A549 (cell line): ENCODE measurements around the gene DEDD2. TPM values are rescaled to one million over a fixed set of nuclear protein-coding genes. Genes with fewer than 3 reads are reported as not detected.

Experiments used
- ATAC-seq, 2 experiments: fragments of 200-7000 bp in 1 of 2; fragments of >200 bp in 1 of 2; cut with Nextera tagmentation in 1 of 2; cut with Tn5 transposase in 1 of 2; 3 replicates each; pipeline versions ENCODE4 v1.8.0 to v1.9.1; 2018 to 2020; ENCODE audit warnings: mild to moderate bottlenecking in 1 of 2, moderate library complexity in 1 of 2
- CTCF ChIA-PET: fragments of 300-600 bp; sonication (Branson Sonifier 250); formaldehyde crosslinking; extraction: SDS; loops from one replicate; lab custom pipeline; 2021; ENCODE audit warnings: antibody characterized with exemption, inconsistent platforms; lab: Yijun Ruan, JAX
- POLR2A ChIA-PET: fragments of 350-600 bp; formaldehyde crosslinking; extraction: SDS; loops from one replicate; lab custom pipeline; 2021; ENCODE audit warnings: antibody characterized with exemption, inconsistent platforms; lab: Yijun Ruan, JAX
- DNase-seq, 2 experiments: peaks; one replicate each; pipeline versions ENCODE4 v3.0.0 to v3.0.0-alpha.2; 2011 to 2016; ENCODE audit warnings: low read depth in 1 of 2, low spot score in 1 of 2
- FAIRE-seq: peaks from 2 replicates; lab custom pipeline; 2011; peaks lifted over from hg19 to GRCh38; lab: Jason Lieb, UNC
- H3K27ac ChIP-seq, 2 experiments: fragments of >200 bp; sonication (Bioruptor Twin); formaldehyde crosslinking; 3 replicates each; pipeline ENCODE4 v1.5.1; 2016 to 2017
- H3K4me1 ChIP-seq: fragments of >200 bp; sonication (Bioruptor Twin); formaldehyde crosslinking; 3 replicates; pipeline ENCODE4 v1.6.1; 2016
- H3K4me2 ChIP-seq: fragments of >200 bp; sonication (Bioruptor Twin); formaldehyde crosslinking; 3 replicates; pipeline ENCODE4 v1.6.1; 2016
- H3K4me3 ChIP-seq: fragments of >200 bp; sonication (Bioruptor Twin); formaldehyde crosslinking; 3 replicates; pipeline ENCODE4 v1.5.1; 2016
- H3K9me3 ChIP-seq: fragments of >200 bp; sonication (Bioruptor Twin); formaldehyde crosslinking; 3 replicates; pipeline ENCODE4 v1.6.1; 2016
- BHLHE40 ChIP-seq: IDR thresholded peaks from 2 replicates; pipeline ENCODE4 v1.6.1; 2012; ENCODE audit warnings: low read depth, low read length, inconsistent platforms
- CHD2 ChIP-seq: fragments of 150-350 bp; IDR thresholded peaks from 2 replicates; pipeline ENCODE4 v1.6.1; 2014; ENCODE audit warnings: low read length; ENCODE audit not compliant: partially characterized antibody
- FOSB ChIP-seq: fragments of 250-450 bp; sonication (Bioruptor Pico); IDR thresholded peaks from 2 replicates; pipeline ENCODE4 v1.5.0; 2020; ENCODE audit warnings: mild to moderate bottlenecking, moderate library complexity
- FOSL2 ChIP-seq, 2 experiments: fragments of 450-650 bp in 1 of 2; fragments of >200 bp in 1 of 2; sonication (Bioruptor Twin) in 1 of 2; formaldehyde crosslinking; IDR thresholded peaks; 2 replicates each; pipeline versions ENCODE4 v1.5.0 to v1.6.1; 2016 to 2020; ENCODE audit warnings: mild to moderate bottlenecking in 1 of 2, moderate library complexity in 1 of 2
- FOXS1 ChIP-seq: fragments of 250-450 bp; sonication (Bioruptor Pico); IDR thresholded peaks from 2 replicates; pipeline ENCODE4 v1.5.0; 2020; ENCODE audit warnings: mild to moderate bottlenecking, moderate library complexity
- HOXA7 ChIP-seq: fragments of 250-450 bp; sonication (Bioruptor Pico); IDR thresholded peaks from 2 replicates; pipeline ENCODE4 v1.5.0; 2020; ENCODE audit warnings: mild to moderate bottlenecking, moderate library complexity
- JUN ChIP-seq, 2 experiments: fragments of >200 bp; sonication (Bioruptor Twin); formaldehyde crosslinking; IDR thresholded peaks; 2 replicates in 1 of 2; 3 replicates in 1 of 2; pipeline ENCODE4 v1.6.1; 2016 to 2017
- MAFK ChIP-seq: fragments of 450-650 bp; IDR thresholded peaks from 2 replicates; pipeline ENCODE4 v1.6.1; 2014; ENCODE audit not compliant: partially characterized antibody
- MYC ChIP-seq: IDR thresholded peaks from 2 replicates; pipeline ENCODE4 v1.6.1; 2012; ENCODE audit warnings: mild to moderate bottlenecking, inconsistent platforms, low read length, improper control_type of control experiment, borderline replicate concordance
- NFE2L2 ChIP-seq: fragments of 150-350 bp; conservative IDR thresholded peaks from 2 replicates; pipeline ENCODE4 v1.6.1; 2014; ENCODE audit warnings: low read length
- NPAS2 ChIP-seq: fragments of 250-450 bp; sonication (Bioruptor Pico); IDR thresholded peaks from 2 replicates; pipeline ENCODE4 v1.8.0; 2022; ENCODE audit warnings: mild to moderate bottlenecking, moderate library complexity, borderline replicate concordance
- NR3C1 ChIP-seq: fragments of >200 bp; sonication (Bioruptor Twin); formaldehyde crosslinking; IDR thresholded peaks from 3 replicates; pipeline ENCODE4 v1.6.1; 2017
- PHF8 ChIP-seq: fragments of 200-600 bp; sonication (generic); IDR thresholded peaks from 2 replicates; pipeline ENCODE4 v1.6.1; 2016; ENCODE audit warnings: low read depth, mild to moderate bottlenecking, antibody characterized with exemption, moderate library complexity, borderline replicate concordance
- POLR2A ChIP-seq: IDR thresholded peaks from 2 replicates; pipeline ENCODE4 v1.6.1; 2012; ENCODE audit warnings: mild to moderate bottlenecking, low read length
- RAD21 ChIP-seq, 2 experiments: fragments of >200 bp in 1 of 2; sonication (Bioruptor Twin) in 1 of 2; formaldehyde crosslinking in 1 of 2; IDR thresholded peaks in 1 of 2; conservative IDR thresholded peaks in 1 of 2; 2 replicates in 1 of 2; 3 replicates in 1 of 2; pipeline ENCODE4 v1.6.1; 2012 to 2018; ENCODE audit warnings: inconsistent platforms in 1 of 2
- RARB ChIP-seq: fragments of 250-450 bp; sonication (Bioruptor Pico); IDR thresholded peaks from 2 replicates; pipeline ENCODE4 v1.8.0; 2021; ENCODE audit warnings: mild to moderate bottlenecking, moderate library complexity
- RCOR1 ChIP-seq: fragments of 150-350 bp; IDR thresholded peaks from 2 replicates; pipeline ENCODE4 v1.6.1; 2014; ENCODE audit warnings: antibody characterized with exemption, low read length, low read depth
- SMC3 ChIP-seq: fragments of >200 bp; sonication (Bioruptor Twin); formaldehyde crosslinking; IDR thresholded peaks from 3 replicates; pipeline ENCODE4 v1.6.1; 2018; ENCODE audit warnings: inconsistent platforms
- SREBF2 ChIP-seq: fragments of 450-650 bp; IDR thresholded peaks from 2 replicates; pipeline ENCODE4 v1.6.1; 2014; ENCODE audit warnings: mild to moderate bottlenecking, moderate library complexity
- TP53 ChIP-seq: fragments of 250-450 bp; sonication (Bioruptor Pico); IDR thresholded peaks from 2 replicates; pipeline ENCODE4 v1.5.0; 2021; ENCODE audit warnings: mild to moderate bottlenecking, moderate library complexity
- ZNF302 ChIP-seq: fragments of 250-450 bp; sonication (Bioruptor Pico); IDR thresholded peaks from 2 replicates; pipeline ENCODE4 v1.9.0; 2021; ENCODE audit warnings: inconsistent platforms, mild to moderate bottlenecking, moderate library complexity
- WGBS: methylation state at CpG from one replicate; pipeline ENCODE4 v1.1.6; 2017; ENCODE audit errors: missing lambda C conversion rate; 5-methylcytosine and 5-hydroxymethylcytosine counted together
- polyA minus RNA-seq: library from RNA; depleted of rRNA, polyadenylated mRNA; stranded (reverse); fragments of >200 nt; gene quantifications from 2 replicates; pipeline ENCODE4 v1.2.3, GENCODE V29; 2011; rRNA and poly(A)+ RNA removed
- polyA plus RNA-seq, 4 experiments: library from polyadenylated mRNA; depleted of rRNA in 3 of 4; stranded (reverse); fragments of >200 nt; fragmentation: RNase III in 1 of 4; extraction: RNeasy Plus Mini Kit Qiagen cat#74134 plus additional on column Dnase treatment in 1 of 4; gene quantifications; 2 replicates in 3 of 4; 3 replicates in 1 of 4; pipeline ENCODE4 v1.2.3, GENCODE V29; 2011 to 2017
- TF ChIP-seq, protein P1 (sequence below): fragments of >200 bp; sonication (Bioruptor Twin); formaldehyde crosslinking; IDR thresholded peaks from 2 replicates; pipeline ENCODE4 v1.6.1; 2016
- TF ChIP-seq, protein P2 (sequence below): IDR thresholded peaks from 2 replicates; pipeline ENCODE4 v1.6.1; 2012; ENCODE audit warnings: low read depth, borderline replicate concordance
- TF ChIP-seq, protein P3 (sequence below): IDR thresholded peaks from 2 replicates; pipeline ENCODE4 v1.6.1; 2012
- TF ChIP-seq, protein P4 (sequence below): fragments of 450-650 bp; IDR thresholded peaks from 2 replicates; pipeline ENCODE4 v1.6.1; 2014; ENCODE audit warnings: antibody characterized with exemption
- TF ChIP-seq, protein P5 (sequence below): fragments of >200 bp; sonication (Bioruptor Twin); formaldehyde crosslinking; IDR thresholded peaks from 3 replicates; pipeline ENCODE4 v1.6.1; 2016
- TF ChIP-seq, protein P6 (sequence below): fragments of 200-600 bp; sonication (generic); IDR thresholded peaks from 2 replicates; pipeline ENCODE4 v1.6.1; 2016; ENCODE audit warnings: antibody characterized with exemption, mild to moderate bottlenecking, moderate library complexity
- TF ChIP-seq, protein P7 (sequence below): IDR thresholded peaks from 2 replicates; pipeline ENCODE4 v1.6.1; 2012

Gene DEDD2, protein sequence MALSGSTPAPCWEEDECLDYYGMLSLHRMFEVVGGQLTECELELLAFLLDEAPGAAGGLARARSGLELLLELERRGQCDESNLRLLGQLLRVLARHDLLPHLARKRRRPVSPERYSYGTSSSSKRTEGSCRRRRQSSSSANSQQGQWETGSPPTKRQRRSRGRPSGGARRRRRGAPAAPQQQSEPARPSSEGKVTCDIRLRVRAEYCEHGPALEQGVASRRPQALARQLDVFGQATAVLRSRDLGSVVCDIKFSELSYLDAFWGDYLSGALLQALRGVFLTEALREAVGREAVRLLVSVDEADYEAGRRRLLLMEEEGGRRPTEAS
- 30.8 and 37.9 TPM in 2 replicates for polyA plus RNA-seq (2011; rRNA removed)
- 72.8 and 91.8 TPM in 2 replicates for polyA plus RNA-seq (2012; cell fraction: cytosol; rRNA removed)
- 65.3 and 65.8 TPM in 2 replicates for polyA plus RNA-seq (2012; cell fraction: nucleus; rRNA removed)
- polyA plus RNA-seq (2017; fragmentation: RNase III; extraction: RNeasy Plus Mini Kit Qiagen cat#74134 plus additional on column Dnase treatment) = 39.7 to 54.1 TPM (median 43.2 TPM) in 3 replicates
- 29.4 and 37.6 TPM in 2 replicates for polyA minus RNA-seq

DNA sequence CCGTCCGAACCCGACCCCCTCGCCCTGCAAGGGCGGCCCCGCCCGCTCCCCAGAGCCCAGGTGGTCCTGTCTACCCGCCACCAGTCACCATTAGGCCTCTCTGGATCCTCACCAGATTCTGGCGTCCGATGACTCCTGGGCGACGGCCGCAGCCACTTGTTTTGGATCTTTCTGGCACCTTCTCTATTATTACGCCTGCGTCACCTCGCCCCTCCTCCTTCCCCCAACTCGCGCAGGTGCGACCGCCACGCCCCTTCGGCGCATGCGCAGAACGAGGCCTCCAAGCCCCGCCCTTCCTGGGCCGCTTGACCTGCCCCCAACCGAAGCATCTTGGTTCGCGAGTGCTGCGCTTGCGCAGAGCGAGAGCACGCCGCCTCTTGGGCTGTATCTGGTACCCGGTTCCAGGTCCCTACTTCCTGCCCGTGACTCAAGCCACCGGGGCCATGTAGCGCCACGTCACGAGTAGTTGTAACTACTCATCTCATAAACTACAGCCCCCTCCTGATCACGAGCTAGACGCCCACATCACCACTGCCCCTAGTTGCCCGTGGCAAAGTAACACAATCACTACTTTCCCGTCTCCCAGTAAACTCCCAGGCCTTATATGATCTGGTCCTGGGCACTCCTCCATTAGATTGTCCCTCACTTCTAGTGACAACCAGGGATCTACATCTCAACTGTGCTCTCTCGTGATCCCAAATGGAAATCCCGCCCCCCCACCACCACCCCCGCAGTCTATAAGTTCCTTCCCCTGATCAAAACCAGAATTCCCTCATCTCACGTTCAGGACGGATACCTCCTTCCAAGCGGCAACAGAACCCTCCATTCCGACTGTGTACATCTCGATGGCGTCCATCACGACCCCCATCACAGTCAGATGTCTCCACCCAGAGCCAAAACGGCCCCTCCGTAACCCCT lies at the start of gene DEDD2:
Gene DEDD2 (minus strand): TSS at position 158 of the 918 bp plus-strand sequence. CDS start 670 bp downstream, outside the sequence.
- Histone ChIP-seq H3K27ac (peak within 1 kb of the TSS; percentile 79 to 89), H3K4me2 (peak within 1 kb of the TSS; percentile 77), H3K4me1 (peaks cover 40% of the 10 kb centered on the region), H3K4me3 (peak within 1 kb of the TSS; percentile 69), H3K9me3 (no peaks in the 10 kb centered on the region)
- 17% methylated on average over 57 of the region's 57 CpGs for WGBS
- FAIRE-seq (peak; percentile 100), ATAC-seq (peak; percentile 67 to 80), DNase-seq (peak; percentile 99 to 100)
- ChIA-PET POLR2A (interaction anchor here (0.7 to 1.0 kb wide), 2 partner anchors 9 to 12 kb away, joined by 3 read pairs; no protein-coding TSS in a partner anchor), CTCF (interaction anchor here (0.7 to 3.6 kb wide), 13 partner anchors 11 to 207 kb away, joined by 3 to 29 read pairs (median 3); partner anchors contain the start of gene POU2F2)
- TF ChIP-seq SMC3 = no peak
- TF ChIP-seq MYC = peak; percentile 95; the same call in 1 of the 2 replicates
- TF ChIP-seq, protein P1, sequence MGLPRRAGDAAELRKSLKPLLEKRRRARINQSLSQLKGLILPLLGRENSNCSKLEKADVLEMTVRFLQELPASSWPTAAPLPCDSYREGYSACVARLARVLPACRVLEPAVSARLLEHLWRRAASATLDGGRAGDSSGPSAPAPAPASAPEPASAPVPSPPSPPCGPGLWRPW = no peak
- no peak for TF ChIP-seq ZNF302 (CRISPR knock-in tag)
- TF ChIP-seq TP53 (CRISPR knock-in tag) = no peak
- TF ChIP-seq NFE2L2 = 0 out of 2 replicates have a peak, but pooled peaks have one; percentile 8
- TF ChIP-seq HOXA7 (CRISPR knock-in tag) = no peak
- peak; percentile 47; the same call in 1 of the 2 replicates for TF ChIP-seq BHLHE40
- TF ChIP-seq FOSB (CRISPR knock-in tag) = no peak
- TF ChIP-seq NR3C1 = no peak
- TF ChIP-seq FOSL2 (IDR thresholded peaks at IDR 0.05) = no peak
- TF ChIP-seq FOSL2 (CRISPR knock-in tag; IDR thresholded peaks at IDR 0.05) = peak; percentile 77
- TF ChIP-seq, protein P2, sequence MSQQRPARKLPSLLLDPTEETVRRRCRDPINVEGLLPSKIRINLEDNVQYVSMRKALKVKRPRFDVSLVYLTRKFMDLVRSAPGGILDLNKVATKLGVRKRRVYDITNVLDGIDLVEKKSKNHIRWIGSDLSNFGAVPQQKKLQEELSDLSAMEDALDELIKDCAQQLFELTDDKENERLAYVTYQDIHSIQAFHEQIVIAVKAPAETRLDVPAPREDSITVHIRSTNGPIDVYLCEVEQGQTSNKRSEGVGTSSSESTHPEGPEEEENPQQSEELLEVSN = 0 out of 2 replicates have a peak, but pooled peaks have one; percentile 21
- TF ChIP-seq NPAS2 (CRISPR knock-in tag) = no peak
- TF ChIP-seq MAFK = peak; percentile 5
- no peak; the same call in 1 of the 2 replicates for TF ChIP-seq FOXS1 (CRISPR knock-in tag)
- peak; percentile 58; the same call in 1 of the 2 replicates for TF ChIP-seq PHF8
- TF ChIP-seq, protein P3, sequence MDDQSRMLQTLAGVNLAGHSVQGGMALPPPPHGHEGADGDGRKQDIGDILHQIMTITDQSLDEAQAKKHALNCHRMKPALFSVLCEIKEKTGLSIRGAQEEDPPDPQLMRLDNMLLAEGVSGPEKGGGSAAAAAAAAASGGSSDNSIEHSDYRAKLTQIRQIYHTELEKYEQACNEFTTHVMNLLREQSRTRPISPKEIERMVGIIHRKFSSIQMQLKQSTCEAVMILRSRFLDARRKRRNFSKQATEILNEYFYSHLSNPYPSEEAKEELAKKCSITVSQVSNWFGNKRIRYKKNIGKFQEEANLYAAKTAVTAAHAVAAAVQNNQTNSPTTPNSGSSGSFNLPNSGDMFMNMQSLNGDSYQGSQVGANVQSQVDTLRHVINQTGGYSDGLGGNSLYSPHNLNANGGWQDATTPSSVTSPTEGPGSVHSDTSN = peak; percentile 45; the same call in 1 of the 2 replicates
- TF ChIP-seq RCOR1 = no peak
- peak; percentile 60 for TF ChIP-seq CHD2
- TF ChIP-seq, protein P4, sequence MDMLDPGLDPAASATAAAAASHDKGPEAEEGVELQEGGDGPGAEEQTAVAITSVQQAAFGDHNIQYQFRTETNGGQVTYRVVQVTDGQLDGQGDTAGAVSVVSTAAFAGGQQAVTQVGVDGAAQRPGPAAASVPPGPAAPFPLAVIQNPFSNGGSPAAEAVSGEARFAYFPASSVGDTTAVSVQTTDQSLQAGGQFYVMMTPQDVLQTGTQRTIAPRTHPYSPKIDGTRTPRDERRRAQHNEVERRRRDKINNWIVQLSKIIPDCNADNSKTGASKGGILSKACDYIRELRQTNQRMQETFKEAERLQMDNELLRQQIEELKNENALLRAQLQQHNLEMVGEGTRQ = peak; percentile 67
- TF ChIP-seq, protein P5, sequence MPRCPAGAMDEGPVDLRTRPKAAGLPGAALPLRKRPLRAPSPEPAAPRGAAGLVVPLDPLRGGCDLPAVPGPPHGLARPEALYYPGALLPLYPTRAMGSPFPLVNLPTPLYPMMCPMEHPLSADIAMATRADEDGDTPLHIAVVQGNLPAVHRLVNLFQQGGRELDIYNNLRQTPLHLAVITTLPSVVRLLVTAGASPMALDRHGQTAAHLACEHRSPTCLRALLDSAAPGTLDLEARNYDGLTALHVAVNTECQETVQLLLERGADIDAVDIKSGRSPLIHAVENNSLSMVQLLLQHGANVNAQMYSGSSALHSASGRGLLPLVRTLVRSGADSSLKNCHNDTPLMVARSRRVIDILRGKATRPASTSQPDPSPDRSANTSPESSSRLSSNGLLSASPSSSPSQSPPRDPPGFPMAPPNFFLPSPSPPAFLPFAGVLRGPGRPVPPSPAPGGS = peak; percentile 78
- peak; percentile 57 to 73; a peak in 3 of 5 replicates for TF ChIP-seq JUN (IDR thresholded peaks at IDR 0.05)
- TF ChIP-seq, protein P6, sequence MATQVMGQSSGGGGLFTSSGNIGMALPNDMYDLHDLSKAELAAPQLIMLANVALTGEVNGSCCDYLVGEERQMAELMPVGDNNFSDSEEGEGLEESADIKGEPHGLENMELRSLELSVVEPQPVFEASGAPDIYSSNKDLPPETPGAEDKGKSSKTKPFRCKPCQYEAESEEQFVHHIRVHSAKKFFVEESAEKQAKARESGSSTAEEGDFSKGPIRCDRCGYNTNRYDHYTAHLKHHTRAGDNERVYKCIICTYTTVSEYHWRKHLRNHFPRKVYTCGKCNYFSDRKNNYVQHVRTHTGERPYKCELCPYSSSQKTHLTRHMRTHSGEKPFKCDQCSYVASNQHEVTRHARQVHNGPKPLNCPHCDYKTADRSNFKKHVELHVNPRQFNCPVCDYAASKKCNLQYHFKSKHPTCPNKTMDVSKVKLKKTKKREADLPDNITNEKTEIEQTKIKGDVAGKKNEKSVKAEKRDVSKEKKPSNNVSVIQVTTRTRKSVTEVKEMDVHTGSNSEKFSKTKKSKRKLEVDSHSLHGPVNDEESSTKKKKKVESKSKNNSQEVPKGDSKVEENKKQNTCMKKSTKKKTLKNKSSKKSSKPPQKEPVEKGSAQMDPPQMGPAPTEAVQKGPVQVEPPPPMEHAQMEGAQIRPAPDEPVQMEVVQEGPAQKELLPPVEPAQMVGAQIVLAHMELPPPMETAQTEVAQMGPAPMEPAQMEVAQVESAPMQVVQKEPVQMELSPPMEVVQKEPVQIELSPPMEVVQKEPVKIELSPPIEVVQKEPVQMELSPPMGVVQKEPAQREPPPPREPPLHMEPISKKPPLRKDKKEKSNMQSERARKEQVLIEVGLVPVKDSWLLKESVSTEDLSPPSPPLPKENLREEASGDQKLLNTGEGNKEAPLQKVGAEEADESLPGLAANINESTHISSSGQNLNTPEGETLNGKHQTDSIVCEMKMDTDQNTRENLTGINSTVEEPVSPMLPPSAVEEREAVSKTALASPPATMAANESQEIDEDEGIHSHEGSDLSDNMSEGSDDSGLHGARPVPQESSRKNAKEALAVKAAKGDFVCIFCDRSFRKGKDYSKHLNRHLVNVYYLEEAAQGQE = 0 out of 2 replicates have a peak, but pooled peaks have one; percentile 25
- TF ChIP-seq SREBF2 = no peak
- peak; percentile 94 for TF ChIP-seq POLR2A
- TF ChIP-seq RAD21 (conservative IDR thresholded peaks at IDR 0.05 in 1 of 2, IDR thresholded peaks at IDR 0.05 in 1 of 2) = no peak
- no peak for TF ChIP-seq RARB (CRISPR knock-in tag)
- TF ChIP-seq, protein P7, sequence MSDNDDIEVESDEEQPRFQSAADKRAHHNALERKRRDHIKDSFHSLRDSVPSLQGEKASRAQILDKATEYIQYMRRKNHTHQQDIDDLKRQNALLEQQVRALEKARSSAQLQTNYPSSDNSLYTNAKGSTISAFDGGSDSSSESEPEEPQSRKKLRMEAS = peak; percentile 89
